Measurements from ENCODE around the gene PRICKLE3.

PRICKLE3 gene

DNA sequence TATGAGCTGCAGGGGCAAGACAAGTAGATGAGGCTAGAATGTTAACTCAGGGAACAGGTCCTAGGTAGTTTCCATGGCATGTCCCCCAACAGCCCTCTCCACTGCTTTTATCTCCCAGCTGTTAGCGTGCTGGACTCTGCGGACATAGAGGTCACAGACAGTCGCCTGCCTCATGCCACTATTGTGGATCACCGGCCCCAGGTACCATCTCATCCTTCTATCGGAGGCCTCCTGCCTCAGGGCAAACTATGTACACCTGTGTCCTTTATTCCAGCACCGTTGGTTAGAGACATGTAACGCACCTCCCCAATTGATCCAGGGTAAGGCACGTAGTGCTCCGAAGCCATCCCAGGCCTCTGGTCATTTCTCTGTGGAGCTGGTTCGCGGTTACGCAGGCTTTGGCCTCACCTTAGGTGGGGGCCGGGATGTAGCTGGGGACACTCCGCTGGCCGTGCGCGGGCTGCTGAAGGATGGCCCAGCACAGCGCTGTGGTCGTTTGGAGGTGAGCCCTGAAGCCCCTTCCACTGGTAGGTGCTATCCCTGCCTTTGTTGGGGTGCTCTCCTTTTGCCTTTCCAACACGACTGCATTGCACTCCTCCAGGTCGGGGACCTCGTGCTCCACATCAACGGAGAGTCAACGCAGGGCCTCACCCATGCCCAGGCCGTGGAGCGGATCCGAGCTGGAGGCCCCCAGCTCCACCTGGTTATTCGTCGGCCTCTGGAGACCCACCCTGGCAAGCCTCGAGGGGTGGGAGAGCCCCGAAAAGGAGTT is 21.4 kb downstream of the PRICKLE3 start:
- TF ChIP-seq GATA2 (IDR thresholded peaks at IDR 0.05; ENCODE audit: low read depth, low read length), result no peak
- TF ChIP-seq GATA3 (IDR thresholded peaks at IDR 0.05; ENCODE audit: low read depth, low read length), result no peak

DNA sequence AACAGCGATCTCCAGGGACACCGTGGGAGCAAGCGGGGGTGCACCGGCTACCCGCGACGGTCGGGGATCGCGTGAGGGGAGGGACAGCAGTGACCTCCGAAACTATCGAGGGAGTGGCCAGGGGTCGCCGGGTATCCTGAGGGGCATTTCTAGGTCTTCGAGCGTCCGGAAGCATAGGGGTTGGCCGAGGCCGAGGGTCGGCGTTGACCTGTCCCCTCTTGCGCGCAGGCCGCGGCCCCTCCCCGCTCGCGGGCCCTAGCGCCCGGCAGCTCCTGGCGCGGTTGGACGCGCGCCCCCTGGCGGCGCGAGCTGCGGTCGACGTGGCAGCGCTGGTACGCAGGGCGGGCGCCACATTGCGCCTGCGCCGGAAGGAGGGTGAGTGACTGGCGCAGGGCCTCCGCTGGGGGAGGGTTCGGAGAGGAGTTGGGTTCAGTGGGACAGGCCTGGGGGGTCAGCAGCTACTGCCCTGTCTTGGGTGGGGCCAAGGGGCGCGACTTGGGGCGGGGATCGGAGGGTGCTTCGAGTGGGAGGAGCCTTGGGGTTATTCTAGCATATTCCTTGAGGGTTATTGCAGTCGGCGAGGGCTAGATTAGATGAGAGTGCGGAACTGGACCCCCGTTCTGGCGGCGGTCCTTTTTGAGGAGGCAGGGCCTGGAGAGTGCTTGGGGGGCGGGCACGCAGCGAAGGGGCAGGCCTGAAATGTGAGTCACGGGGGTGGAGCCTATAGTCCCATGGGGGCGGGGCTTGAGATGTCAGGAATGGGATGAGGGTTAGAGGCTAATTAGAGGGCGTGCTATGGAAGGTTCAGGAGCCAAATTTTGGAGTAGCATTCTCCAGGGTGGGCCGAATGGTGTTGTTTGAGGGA is 22.4 kb downstream of the PRICKLE3 start:
- no peak for TF ChIP-seq GATA3 (IDR thresholded peaks at IDR 0.05; ENCODE audit: low read depth, low read length)
- TF ChIP-seq GATA2 (IDR thresholded peaks at IDR 0.05; ENCODE audit: low read depth, low read length), result no peak

DNA sequence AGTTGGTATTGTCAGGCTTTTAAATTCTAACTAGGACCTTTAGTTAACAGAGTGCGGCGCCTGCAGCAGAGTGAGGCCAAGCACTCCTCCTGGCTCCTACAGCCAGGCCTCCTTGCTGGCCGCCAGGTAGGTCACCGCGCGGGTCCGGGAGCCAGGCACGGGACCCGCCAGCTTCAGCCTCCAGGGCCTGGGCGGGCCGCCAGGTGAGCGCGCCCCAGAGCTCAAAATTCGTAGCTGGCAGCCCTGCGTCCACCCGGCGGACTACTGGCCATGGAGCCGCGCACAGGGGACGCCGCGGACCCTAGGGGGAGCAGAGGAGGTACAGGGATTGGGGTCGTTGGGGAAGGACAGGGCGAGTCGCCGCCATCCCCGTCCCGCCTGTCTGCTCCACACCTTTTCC is 23.6 kb downstream of the PRICKLE3 start, which contains the start of gene MAGIX:
Gene MAGIX, plus strand, starts transcription at position 139 of the 400 bp plus-strand sequence. Its CDS starts 132 bp downstream, at position 271.
- no peak for TF ChIP-seq GATA3 (IDR thresholded peaks at IDR 0.05; ENCODE audit: low read depth, low read length)
- no peak for TF ChIP-seq GATA2 (IDR thresholded peaks at IDR 0.05; ENCODE audit: low read depth, low read length)

- TF ChIP-seq GATA2 (IDR thresholded peaks at IDR 0.05; ENCODE audit: low read depth, low read length) (no peak), GATA3 (IDR thresholded peaks at IDR 0.05; ENCODE audit: low read depth, low read length) (no peak)
Measured at GRCh38 chrX:49161632-49162031, 24.5 kb downstream of the PRICKLE3 start.

GRCh38 chrX:49160908-49161307 is 25.3 kb downstream of the PRICKLE3 start:
- TF ChIP-seq GATA3 (IDR thresholded peaks at IDR 0.05; ENCODE audit: low read depth, low read length) (no peak), GATA2 (IDR thresholded peaks at IDR 0.05; ENCODE audit: low read depth, low read length) (no peak)

DNA sequence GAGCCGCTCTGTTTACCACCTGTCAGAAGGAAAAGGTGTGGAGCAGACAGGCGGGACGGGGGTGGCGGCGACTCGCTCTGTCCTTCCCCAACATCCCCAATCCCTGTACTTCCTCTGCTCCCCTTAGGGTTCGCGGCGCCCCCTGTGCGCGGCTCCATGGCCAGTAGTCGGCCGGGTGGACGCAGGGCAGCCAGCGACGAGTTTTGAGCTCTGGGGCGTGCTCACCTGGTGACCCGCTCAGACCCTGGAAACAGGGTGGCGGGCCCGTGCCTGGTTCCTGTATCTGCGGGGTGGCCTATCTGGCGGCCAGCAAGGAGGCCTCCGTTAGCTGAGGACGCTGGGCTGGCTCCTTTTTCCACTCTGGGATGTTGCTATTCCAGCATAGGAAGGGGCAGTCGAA is 29.0 kb downstream of the PRICKLE3 start:
- no peak for TF ChIP-seq GATA2 (IDR thresholded peaks at IDR 0.05; ENCODE audit: low read depth, low read length)
- no peak for TF ChIP-seq GATA3 (IDR thresholded peaks at IDR 0.05; ENCODE audit: low read depth, low read length)

GRCh38 chrX:49155900-49156837 is 30.0 kb downstream of the PRICKLE3 start:
- TF ChIP-seq GATA3 (IDR thresholded peaks at IDR 0.05; ENCODE audit: low read depth, low read length) (no peak), GATA2 (IDR thresholded peaks at IDR 0.05; ENCODE audit: low read depth, low read length) (no peak)

DNA sequence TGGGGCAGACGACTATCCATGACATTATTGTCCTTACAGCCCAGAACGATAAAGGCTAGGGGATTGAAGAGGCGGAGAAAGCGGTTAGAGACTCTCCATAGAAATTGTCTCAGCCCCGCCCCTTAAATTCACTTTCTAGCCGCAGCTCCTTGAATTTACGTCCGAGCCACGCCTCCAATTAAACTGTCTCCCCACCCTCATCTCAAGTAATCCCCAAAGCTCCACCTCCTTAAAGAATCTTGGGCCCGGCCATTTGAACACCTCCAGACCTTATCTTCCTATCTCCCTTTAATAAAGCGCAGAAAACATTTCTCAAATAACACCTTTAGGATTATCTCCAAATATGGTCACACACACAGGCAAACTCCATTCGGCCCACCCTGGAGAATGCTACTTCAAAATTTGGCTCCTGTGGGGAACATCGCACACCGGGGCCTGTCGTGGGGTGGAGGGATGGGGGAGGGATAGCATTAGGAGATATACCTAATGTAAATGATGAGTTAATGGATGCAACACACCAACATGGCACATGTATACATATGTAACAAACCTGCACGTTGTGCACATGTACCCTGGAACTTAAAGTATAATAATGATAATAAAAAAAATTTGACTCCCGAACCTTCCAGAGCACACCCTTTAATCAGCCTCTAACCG is 30.8 kb downstream of the PRICKLE3 start:
- 0 out of 2 replicates have a peak, but pooled peaks have one; percentile 20 for TF ChIP-seq GATA2 (IDR thresholded peaks at IDR 0.05; ENCODE audit: low read depth, low read length)
- TF ChIP-seq GATA3 (IDR thresholded peaks at IDR 0.05; ENCODE audit: low read depth, low read length), result no peak

DNA sequence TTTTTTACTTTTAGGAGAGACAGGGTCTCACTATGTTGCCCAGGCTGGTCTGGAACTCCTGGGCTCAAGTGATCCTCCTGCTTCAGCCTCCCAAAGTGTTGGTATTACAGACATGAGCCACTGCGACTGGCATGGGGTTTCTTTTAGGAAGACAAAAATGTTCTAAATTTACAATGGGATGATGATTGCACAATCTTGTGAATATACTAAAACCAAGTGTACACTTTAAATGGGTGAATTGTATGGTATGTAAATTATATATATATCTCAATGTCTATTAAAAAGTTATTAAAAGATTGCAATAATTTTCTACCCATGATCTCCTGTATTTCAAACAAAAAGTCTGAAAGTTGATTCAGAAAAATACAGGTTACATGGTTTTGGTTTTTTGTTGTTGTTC is 32.7 kb downstream of the PRICKLE3 start:
- TF ChIP-seq GATA3 (IDR thresholded peaks at IDR 0.05; ENCODE audit: low read depth, low read length) (no peak), GATA2 (IDR thresholded peaks at IDR 0.05; ENCODE audit: low read depth, low read length) (no peak)

DNA sequence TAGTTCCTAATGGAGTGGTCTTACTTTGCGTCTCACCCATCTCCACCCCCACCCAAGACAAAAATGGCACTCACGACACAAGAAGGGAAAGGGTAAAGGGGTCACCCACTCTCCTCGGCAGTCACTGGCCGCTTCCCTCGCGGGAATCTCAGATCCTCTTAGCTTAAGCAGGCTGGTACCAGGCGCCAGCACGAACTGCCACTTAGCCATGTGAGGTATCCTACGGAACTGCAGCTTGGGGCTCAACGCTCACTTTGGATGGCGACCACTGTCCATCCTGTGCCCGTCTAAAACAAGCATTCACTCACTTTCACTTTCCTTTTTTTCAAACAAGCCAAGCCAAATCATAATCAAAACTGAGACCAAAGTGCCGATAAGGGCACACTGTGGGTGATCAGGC is 38.2 kb downstream of the PRICKLE3 start:
- no peak for TF ChIP-seq GATA3 (IDR thresholded peaks at IDR 0.05; ENCODE audit: low read depth, low read length)
- TF ChIP-seq GATA2 (IDR thresholded peaks at IDR 0.05; ENCODE audit: low read depth, low read length), result no peak

DNA sequence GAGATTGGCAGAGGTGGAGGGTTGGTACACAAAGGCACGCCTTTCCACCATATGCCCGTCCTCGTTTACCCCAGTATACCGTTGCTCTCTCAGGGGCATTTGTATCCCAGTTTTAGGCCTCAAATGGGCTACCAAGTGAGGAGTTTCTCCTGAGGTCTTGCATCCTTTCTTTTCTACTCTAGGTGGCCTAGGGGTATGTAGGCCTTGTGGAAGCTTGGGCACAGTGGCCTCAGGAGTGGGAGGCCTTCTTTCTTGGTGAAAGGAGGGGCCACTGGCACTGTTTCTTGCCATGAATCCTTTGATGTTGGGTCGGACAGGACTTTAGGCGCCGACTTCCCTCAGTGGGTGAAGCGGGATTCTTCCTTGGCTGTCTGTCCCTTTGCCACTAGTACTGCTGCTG is 38.9 kb downstream of the PRICKLE3 start:
- TF ChIP-seq GATA3 (IDR thresholded peaks at IDR 0.05; ENCODE audit: low read depth, low read length) (no peak), GATA2 (IDR thresholded peaks at IDR 0.05; ENCODE audit: low read depth, low read length) (no peak)

GRCh38 chrX:49139713-49140112 is 46.5 kb downstream of the PRICKLE3 start:
- no peak for TF ChIP-seq GATA2 (IDR thresholded peaks at IDR 0.05; ENCODE audit: low read depth, low read length)
- no peak for TF ChIP-seq GATA3 (IDR thresholded peaks at IDR 0.05; ENCODE audit: low read depth, low read length)

DNA sequence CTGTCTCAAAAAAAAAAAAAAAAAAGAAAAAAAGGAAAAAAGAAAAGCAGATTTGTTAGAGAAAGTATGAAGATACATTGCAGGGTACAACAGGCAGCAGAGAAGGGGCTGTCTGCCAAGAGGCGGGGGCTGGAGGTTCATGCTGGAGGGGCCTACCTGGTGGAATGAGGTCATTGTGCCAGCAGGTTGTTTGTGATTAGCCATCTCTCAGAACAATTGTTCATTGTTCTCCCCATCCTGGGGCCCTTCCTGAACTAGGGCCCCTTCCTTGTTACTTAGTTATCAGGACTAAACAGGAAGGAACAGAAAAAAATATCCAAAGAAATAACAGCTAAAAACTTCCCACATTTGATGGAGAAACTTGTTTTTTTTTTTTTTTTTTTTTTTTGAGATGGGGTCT is 48.7 kb downstream of the PRICKLE3 start:
- TF ChIP-seq GATA2 (IDR thresholded peaks at IDR 0.05; ENCODE audit: low read depth, low read length), result no peak

Data from SH-SY5Y (cell line).